Measurements from ENCODE around the gene ISG15.

DNA sequence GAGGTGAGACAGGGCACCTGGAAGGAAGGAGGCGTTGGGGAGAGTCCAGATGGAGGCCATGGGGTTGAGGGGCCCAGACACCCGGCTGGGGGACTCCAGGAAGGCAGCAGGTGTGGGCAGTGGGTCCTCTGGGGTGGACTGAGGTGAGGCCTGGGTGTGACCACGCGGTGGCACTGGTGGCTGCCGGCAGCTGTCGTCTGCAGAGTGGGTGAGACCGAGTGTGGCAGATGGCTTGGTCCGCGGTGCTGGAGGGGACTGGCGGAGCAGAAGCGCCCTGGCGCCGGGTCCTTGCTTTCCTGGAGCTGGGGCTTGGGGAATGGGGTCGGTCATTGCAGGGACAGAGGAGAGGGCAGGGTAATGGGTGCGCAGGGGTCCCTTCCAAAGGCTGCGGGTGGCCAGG is 19.1 kb downstream of the ISG15 start:
- TF ChIP-seq, protein P1, sequence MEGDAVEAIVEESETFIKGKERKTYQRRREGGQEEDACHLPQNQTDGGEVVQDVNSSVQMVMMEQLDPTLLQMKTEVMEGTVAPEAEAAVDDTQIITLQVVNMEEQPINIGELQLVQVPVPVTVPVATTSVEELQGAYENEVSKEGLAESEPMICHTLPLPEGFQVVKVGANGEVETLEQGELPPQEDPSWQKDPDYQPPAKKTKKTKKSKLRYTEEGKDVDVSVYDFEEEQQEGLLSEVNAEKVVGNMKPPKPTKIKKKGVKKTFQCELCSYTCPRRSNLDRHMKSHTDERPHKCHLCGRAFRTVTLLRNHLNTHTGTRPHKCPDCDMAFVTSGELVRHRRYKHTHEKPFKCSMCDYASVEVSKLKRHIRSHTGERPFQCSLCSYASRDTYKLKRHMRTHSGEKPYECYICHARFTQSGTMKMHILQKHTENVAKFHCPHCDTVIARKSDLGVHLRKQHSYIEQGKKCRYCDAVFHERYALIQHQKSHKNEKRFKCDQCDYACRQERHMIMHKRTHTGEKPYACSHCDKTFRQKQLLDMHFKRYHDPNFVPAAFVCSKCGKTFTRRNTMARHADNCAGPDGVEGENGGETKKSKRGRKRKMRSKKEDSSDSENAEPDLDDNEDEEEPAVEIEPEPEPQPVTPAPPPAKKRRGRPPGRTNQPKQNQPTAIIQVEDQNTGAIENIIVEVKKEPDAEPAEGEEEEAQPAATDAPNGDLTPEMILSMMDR (IDR thresholded peaks at IDR 0.05) = peak in 3 of 6 experiments; percentile 19 to 36 (median 35)
- no peak for TF ChIP-seq POLR2A (IDR thresholded peaks at IDR 0.05)

Measured in Peyer's patch (tissue), 4 donors.